ENCODE measurements around the gene C1QBP.

- TF ChIP-seq POLR2A (IDR thresholded peaks at IDR 0.05), result no peak
- TF ChIP-seq, protein P1, sequence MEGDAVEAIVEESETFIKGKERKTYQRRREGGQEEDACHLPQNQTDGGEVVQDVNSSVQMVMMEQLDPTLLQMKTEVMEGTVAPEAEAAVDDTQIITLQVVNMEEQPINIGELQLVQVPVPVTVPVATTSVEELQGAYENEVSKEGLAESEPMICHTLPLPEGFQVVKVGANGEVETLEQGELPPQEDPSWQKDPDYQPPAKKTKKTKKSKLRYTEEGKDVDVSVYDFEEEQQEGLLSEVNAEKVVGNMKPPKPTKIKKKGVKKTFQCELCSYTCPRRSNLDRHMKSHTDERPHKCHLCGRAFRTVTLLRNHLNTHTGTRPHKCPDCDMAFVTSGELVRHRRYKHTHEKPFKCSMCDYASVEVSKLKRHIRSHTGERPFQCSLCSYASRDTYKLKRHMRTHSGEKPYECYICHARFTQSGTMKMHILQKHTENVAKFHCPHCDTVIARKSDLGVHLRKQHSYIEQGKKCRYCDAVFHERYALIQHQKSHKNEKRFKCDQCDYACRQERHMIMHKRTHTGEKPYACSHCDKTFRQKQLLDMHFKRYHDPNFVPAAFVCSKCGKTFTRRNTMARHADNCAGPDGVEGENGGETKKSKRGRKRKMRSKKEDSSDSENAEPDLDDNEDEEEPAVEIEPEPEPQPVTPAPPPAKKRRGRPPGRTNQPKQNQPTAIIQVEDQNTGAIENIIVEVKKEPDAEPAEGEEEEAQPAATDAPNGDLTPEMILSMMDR (IDR thresholded peaks at IDR 0.05), result peak in 1 of 3 donors; percentile 98
These were observed at the start of gene C1QBP for GRCh38 chr17:5438716-5439445.
